Heart right ventricle (tissue), 16 donors: ENCODE data around the gene FCHSD2. TPM values are rescaled to one million over a fixed set of nuclear protein-coding genes. Genes with fewer than 3 reads are reported as not detected.

Source experiments
- ATAC-seq, 8 donors: fragments of 200-7000 bp; cut with Tn5 transposase; one replicate each; pipeline ENCODE4 v1.9.1; 2020; ENCODE audit warnings: mild to moderate bottlenecking in 8 of 8, moderate library complexity in 8 of 8, moderate number of reproducible peaks in 1 of 8
- DNase-seq, 2 donors: peaks; one replicate each; pipeline ENCODE4 v3.0.0-alpha.2; 2020
- H3K27ac ChIP-seq, 10 donors: fragments of 200-600 bp; sonication (generic) in 2 of 10; one replicate each; pipeline versions ENCODE4 v1.5.0 to v1.8.0; 2020 to 2022; ENCODE audit warnings: mild to moderate bottlenecking in 3 of 10
- H3K27me3 ChIP-seq, 7 donors: fragments of 200-600 bp; one replicate each; pipeline ENCODE4 v1.8.0; 2021 to 2022; ENCODE audit warnings: mild to moderate bottlenecking in 2 of 7
- H3K36me3 ChIP-seq, 9 donors: fragments of 200-600 bp; sonication (generic) in 1 of 9; one replicate each; pipeline versions ENCODE4 v1.5.0 to v1.8.0; 2020 to 2022; ENCODE audit warnings: mild to moderate bottlenecking in 2 of 9
- H3K4me1 ChIP-seq, 9 donors: fragments of 200-600 bp; sonication (generic) in 1 of 9; one replicate each; pipeline versions ENCODE4 v1.5.0 to v1.8.0; 2020 to 2022; ENCODE audit warnings: mild to moderate bottlenecking in 4 of 9
- H3K4me3 ChIP-seq, 10 donors: fragments of 200-600 bp; sonication (generic) in 2 of 10; one replicate each; pipeline versions ENCODE4 v1.5.0 to v1.8.0; 2020 to 2022; ENCODE audit warnings: mild to moderate bottlenecking in 7 of 10, moderate library complexity in 2 of 10
- H3K9me3 ChIP-seq, 11 donors: fragments of 200-600 bp in 10 of 11; sonication (generic) in 2 of 11; one replicate each; pipeline versions ENCODE4 v1.5.0 to v1.8.0; 2013 to 2022; ENCODE audit warnings: mild to moderate bottlenecking in 2 of 11, control low read depth in 1 of 11, moderate library complexity in 1 of 11
- CTCF ChIP-seq, 9 donors: fragments of 200-600 bp; sonication (generic) in 2 of 9; IDR thresholded peaks; one replicate each; pipeline versions ENCODE4 v1.5.0 to v1.8.0; 2021 to 2022; ENCODE audit warnings: antibody characterized with exemption in 9 of 9, mild to moderate bottlenecking in 5 of 9, moderate library complexity in 1 of 9
- WGBS, 2 donors: extraction: QIAGEN DNeasy Blood & Tissue Kit; methylation state at CpG; one replicate each; pipeline ENCODE4 v1.1.7; 2013; ENCODE audit warnings: inconsistent platforms in 1 of 2; 5-methylcytosine and 5-hydroxymethylcytosine counted together
- intact Hi-C, 10 donors: fragments of 100-400 bp; cut with DNase I; formaldehyde crosslinking; loops; one replicate each; pipeline versions ENCODE4 v1.11.1 to v1.14.2; 2022
- polyA plus RNA-seq, 2 donors: library from polyadenylated mRNA; stranded (reverse); fragments of 200-250 nt; gene quantifications; one replicate each; pipeline ENCODE4 v1.2.3, GENCODE V29; 2013
- total RNA-seq, 10 donors: library from RNA; stranded (reverse); fragmentation: NEBNext Ultra II Directional in 3 of 10; extraction: Animal tissue kit (Norgen Biotek cat#: 25700) in 3 of 10; gene quantifications; one replicate each; pipeline versions ENCODE4 v1.2.1 to v1.2.4, GENCODE V29; 2021 to 2023
- donor health status: Arrhythmogenic right ventricular cardiomyopathy.
- donor health status: ischemic (EF 13 %, LVEDD 7.1; RV severe dilation, severe dysfunction).
- donor health status: healthy with polysubstance abuse.
- donor health status: DM: no; HTN: yes; CAD: no.
- donor health status: DM: no; HTN: no; CAD: no.
- donor health status: ischemic (EF 25% LVEDD 6.9; RV normal size, moderate dysfunction).
- donor health status: ischemic (EF 25% LVEDD 5.7; RV mildly dilated, moderate dysfunction).
- donor health status: healthy.
- donor health status: DM: yes; HTN: yes; CAD: no.
- donor health status: Ischemic cardiomyopathy.
- donor health status: ischemic (EF 35%, LVEDD 5.7; RV mildly dilated, moderate dysfunction).
- donor health status: nonischemic (EF 11% LVEDD 7.7; RV severe dilation, severe dysfunction).
- donor health status: DM: yes; HTN: yes; CAD: no.
- donor health status: PGD.
- donor health status: ischemic (EF 29% LVEDD 5.4; RV normal size, mild dysfunction).
- donor health status: nonischemic (EF 23%, LVEDD 6.1; RV moderate dilation, normal function).

Gene FCHSD2
- total and polyA plus RNA-seq, 12 donors = 16.1 to 48.4 (median 37.5) TPM

- H3K4me1 ChIP-seq = peaks cover 5 to 82% (median 40%) of the 10 kb centered on the region in 9 donors
- ATAC-seq = peak; percentile 74 to 91 (median 84)
- no peaks in the 10 kb centered on the region for H3K36me3 ChIP-seq
- no peaks in the 10 kb centered on the region for H3K27me3 ChIP-seq
- H3K27ac ChIP-seq = peak overlapping the region; percentile 64 to 91 (median 80)
- no peak for TF ChIP-seq CTCF (IDR thresholded peaks at IDR 0.05)
- peak overlapping the region in 5 of 10 donors; percentile 4 to 30 (median 28) for H3K4me3 ChIP-seq
- peak; percentile 76 to 79 for DNase-seq
- H3K9me3 ChIP-seq = no peaks in the 10 kb centered on the region
- WGBS, 2 donors = 41 to 57% methylated on average over 15 of the region's 15 CpGs
- intact Hi-C loops = loop anchor here in 4 of 10 donors (2.0 to 10.0 kb wide), 3 partner anchors 27 to 313 kb away; no protein-coding TSS in a partner anchor
Measured at GRCh38 chr11:73147771-73148681, 5.9 kb upstream of the FCHSD2 start.

- no peaks in the 10 kb centered on the region for H3K9me3 ChIP-seq
- no peak overlapping the region for H3K4me3 ChIP-seq
- TF ChIP-seq CTCF (IDR thresholded peaks at IDR 0.05) = no peak
- 68 to 85% methylated on average over 6 of the region's 6 CpGs for WGBS, 2 donors
- no peak for ATAC-seq
- H3K4me1 ChIP-seq = peaks cover 5 to 76% (median 38%) of the 10 kb centered on the region in 9 donors
- intact Hi-C loops = loop anchor here in 4 of 10 donors (10.0 kb wide), 2 partner anchors 221 to 311 kb away; no protein-coding TSS in a partner anchor
- H3K27me3 ChIP-seq = no peaks in the 10 kb centered on the region
- peak overlapping the region in 9 of 10 donors; percentile 64 to 91 (median 82) for H3K27ac ChIP-seq
- H3K36me3 ChIP-seq = no peaks in the 10 kb centered on the region
- DNase-seq = no peak
Measured at GRCh38 chr11:73145986-73146575, 4.0 kb upstream of the FCHSD2 start.

GRCh38 chr11:73143126-73143838, 1.2 kb upstream of the FCHSD2 start:
- H3K9me3 ChIP-seq = no peaks in the 10 kb centered on the region
- H3K27ac ChIP-seq = peak overlapping the region; percentile 82 to 99 (median 98)
- intact Hi-C loops = loop anchor here in 8 of 10 donors (2.0 to 10.0 kb wide), 10 partner anchors 34 to 311 kb away; no protein-coding TSS in a partner anchor
- ATAC-seq = no peak
- H3K4me1 ChIP-seq = peaks cover 5 to 77% (median 45%) of the 10 kb centered on the region in 9 donors
- peaks cover 0 to 13% (median 0%) of the 10 kb centered on the region in 9 donors for H3K36me3 ChIP-seq
- H3K27me3 ChIP-seq = no peaks in the 10 kb centered on the region
- 7 to 14% methylated on average over 13 of the region's 13 CpGs for whole genome bisulfite sequencing, 2 donors
- no peak for DNase-seq
- H3K4me3 ChIP-seq = peak overlapping the region in 9 of 10 donors; percentile 23 to 98 (median 93)
- no peak for TF ChIP-seq CTCF (IDR thresholded peaks at IDR 0.05)
